T-helper 9 cell (primary cell): ENCODE measurements around the gene AMD1.
"Not testable (repeated sequence)": the region's sequence is repeated elsewhere in the genome, so short reads cannot be mapped to it uniquely, and the experiment has no call there.

ENCODE experiments used
- DNase-seq: peaks from one replicate; pipeline ENCODE4 v3.0.0-alpha.2; 2020
- total RNA-seq, 2 donors: gene quantifications; one replicate each; lab custom pipeline; 2026; lab: John Stamatoyannopoulos, UW

Gene AMD1
- 218 to 502 reads per million in 2 donors for total RNA-seq

GRCh38 chr6:110873981-110874879 is at the start of gene AMD1:
Gene AMD1 (plus strand): TSS chr6:110874785. CDS start chr6:110875106, 321 bp downstream.
- DNase-seq: peak; percentile 94

GRCh38 chr6:110826236-110827129 is 48.1 kb upstream of the AMD1 start:
- no peak for DNase-seq

- no peak for DNase-seq
Observed at GRCh38 chr6:110828396-110828795, 46.2 kb upstream of the AMD1 start.

- DNase-seq: no peak
Observed at GRCh38 chr6:110831405-110831804, 43.2 kb upstream of the AMD1 start.

GRCh38 chr6:110833831-110834230 is 40.8 kb upstream of the AMD1 start:
- DNase-seq: no peak

GRCh38 chr6:110835751-110836150 is 38.8 kb upstream of the AMD1 start:
- DNase-seq: not testable (repeated sequence)

GRCh38 chr6:110841266-110841665 is 33.3 kb upstream of the AMD1 start:
- DNase-seq: no peak

GRCh38 chr6:110849781-110850180 is 24.8 kb upstream of the AMD1 start:
- DNase-seq: no peak

GRCh38 chr6:110852773-110853172 is 21.8 kb upstream of the AMD1 start:
- DNase-seq: no peak

GRCh38 chr6:110853754-110854477 is 20.7 kb upstream of the AMD1 start:
- DNase-seq: no peak

- no peak for DNase-seq
Observed at GRCh38 chr6:110856296-110856695, 18.3 kb upstream of the AMD1 start.

GRCh38 chr6:110858016-110858415 is 16.6 kb upstream of the AMD1 start:
- no peak for DNase-seq

- no peak for DNase-seq
Observed at GRCh38 chr6:110858562-110859214, 15.9 kb upstream of the AMD1 start.

- no peak for DNase-seq
Observed at GRCh38 chr6:110859335-110859792, 15.2 kb upstream of the AMD1 start.

- DNase-seq: no peak
Observed at GRCh38 chr6:110864824-110865223, 9.8 kb upstream of the AMD1 start.

GRCh38 chr6:110874880-110875547 is 429 bp downstream of the AMD1 start:
- DNase-seq: peak; percentile 34

- peak; percentile 60 for DNase-seq
Observed at GRCh38 chr6:110875548-110876169, 1.1 kb downstream of the AMD1 start.

GRCh38 chr6:110876170-110876773 is 1.7 kb downstream of the AMD1 start:
- peak; percentile 39 for DNase-seq

- no peak for DNase-seq
Observed at GRCh38 chr6:110876806-110877564, 2.4 kb downstream of the AMD1 start.

- no peak for DNase-seq
Observed at GRCh38 chr6:110877569-110877968, 3.0 kb downstream of the AMD1 start.
